ENCODE results near the gene TBC1D24.

The TBC1D24 gene

DNA sequence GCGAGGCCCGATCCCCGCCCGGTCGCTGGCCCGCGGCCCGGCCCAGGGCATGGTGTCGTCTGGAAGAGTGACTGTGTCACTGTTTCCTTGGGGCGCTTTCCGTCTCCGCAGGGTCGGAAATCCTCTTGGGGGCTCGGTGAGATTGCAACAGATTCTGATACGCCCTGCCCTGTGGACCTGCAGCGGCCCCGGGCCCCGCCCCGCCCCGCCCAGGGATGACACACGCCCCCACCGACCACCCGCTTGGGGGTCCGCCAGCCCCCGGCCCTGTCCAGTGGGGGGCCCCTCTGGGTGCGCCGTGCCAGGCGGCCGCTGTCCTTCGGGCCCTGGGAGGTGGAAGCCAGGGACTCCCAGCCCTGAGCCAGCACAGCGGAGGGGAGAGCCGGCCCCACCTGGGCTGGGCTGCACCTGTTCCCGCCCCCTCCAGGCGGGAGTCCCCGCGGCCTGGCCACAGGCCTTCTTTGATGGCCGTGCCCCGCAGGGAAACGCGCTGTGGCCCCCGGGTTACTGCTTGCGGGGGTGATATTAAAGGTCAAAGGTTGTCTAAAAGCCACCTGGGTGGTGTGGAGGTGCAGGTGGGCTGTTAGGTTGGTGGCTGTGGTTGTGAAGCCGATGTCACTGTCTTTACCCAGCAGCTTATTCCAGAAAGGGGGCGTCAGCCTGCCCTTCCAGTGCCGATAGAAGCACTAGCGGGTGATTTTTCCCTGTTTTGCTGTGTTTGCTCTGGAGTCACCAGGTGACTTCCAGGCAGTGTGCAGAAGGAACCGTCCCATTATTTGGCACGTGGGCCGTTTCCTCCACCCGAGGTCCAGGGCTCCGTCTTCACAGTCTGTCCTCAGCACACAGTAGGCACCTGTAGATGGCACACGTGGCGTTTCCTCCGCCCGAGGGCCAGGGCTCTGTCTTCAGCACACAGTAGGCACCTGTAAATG lies 752 bp downstream of the TBC1D24 start:
- Histone ChIP-seq H3K4me2 (ENCODE audit: low read length, poor library complexity, severe bottlenecking) (peak overlapping the region; percentile 89), H3K4me1 (ENCODE audit: control insufficient read depth, insufficient read depth, low read depth, low read length) (peaks cover 41% of the 10 kb centered on the region), H4K91ac (ENCODE audit: low read length) (no peak overlapping the region), H3K23ac (ENCODE audit: low read length in 2 of 2) (peak overlapping the region in 1 of 2 experiments; percentile 17), H3K36me3 (ENCODE audit: control insufficient read depth in 1 of 2, insufficient read depth in 2 of 2, low read depth in 1 of 2, low read length in 2 of 2) (peaks cover 0 to 10% of the 10 kb centered on the region in 2 experiments), H3K4ac (ENCODE audit: low read depth in 1 of 2, low read length in 2 of 2) (peak overlapping the region in 1 of 2 experiments; percentile 72), H2BK15ac (ENCODE audit: low read depth, poor library complexity, severe bottlenecking) (peak overlapping the region; percentile 87), H2BK12ac (ENCODE audit: low read length in 2 of 2) (no peak overlapping the region), H2AFZ (ENCODE audit: low read depth, low read length) (peak overlapping the region; percentile 62), H2AK5ac (ENCODE audit: low read length, severe bottlenecking) (no peak overlapping the region), H2BK120ac (ENCODE audit: low read depth, low read length) (no peak overlapping the region), H3K4me3 (ENCODE audit: insufficient read depth in 1 of 2, low read depth in 1 of 2, low read length in 2 of 2) (peak overlapping the region; percentile 74 to 78), H3K9ac (ENCODE audit: low read length) (peak overlapping the region; percentile 71), H3K14ac (ENCODE audit: low read length in 2 of 2) (peak overlapping the region in 1 of 2 experiments; percentile 53), H3K9me3 (ENCODE audit: control insufficient read depth, low read length) (no peaks in the 10 kb centered on the region), H2BK5ac (ENCODE audit: low read depth, low read length, poor library complexity, severe bottlenecking) (no peak overlapping the region), H3K18ac (ENCODE audit: low read depth in 1 of 2, low read length in 2 of 2) (peak overlapping the region; percentile 53 to 83), H3K27ac (ENCODE audit: low read length, poor library complexity, severe bottlenecking) (no peak overlapping the region), H4K8ac (ENCODE audit: low read length) (no peak overlapping the region), H3K27me3 (ENCODE audit: control insufficient read depth in 1 of 2, insufficient read depth in 1 of 2, low read length in 2 of 2) (peaks cover 4 to 18% of the 10 kb centered on the region in 2 experiments), H3K79me1 (replicated peaks; ENCODE audit: low read length, poor library complexity, severe bottlenecking) (peaks cover 24% of the 10 kb centered on the region)
- DNase-seq: no peak
- WGBS: 21% methylated on average over 44 of the region's 55 CpGs

DNA sequence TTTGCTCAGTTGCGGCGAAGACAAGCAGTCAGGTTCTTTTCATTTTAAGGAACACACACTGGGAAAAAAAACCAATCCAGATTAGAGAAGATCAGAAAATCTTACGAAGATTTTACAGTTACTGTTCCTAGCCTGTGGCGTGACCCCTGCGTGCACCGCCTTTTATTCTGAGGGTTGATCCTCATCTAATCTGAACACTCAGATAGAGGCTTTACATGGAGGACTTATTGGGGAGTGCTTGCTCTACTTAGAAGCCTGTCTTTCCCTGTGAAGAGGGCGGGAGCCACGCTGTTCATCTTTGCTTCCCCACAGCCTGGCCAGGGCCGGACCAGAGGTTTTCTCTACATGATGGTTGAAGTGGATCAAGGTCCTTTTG lies 1.4 kb downstream of the TBC1D24 start:
- Histone ChIP-seq H4K8ac (ENCODE audit: low read length) (no peak overlapping the region), H3K9ac (ENCODE audit: low read length) (peak overlapping the region; percentile 71), H3K4ac (ENCODE audit: low read depth in 1 of 2, low read length in 2 of 2) (no peak overlapping the region), H3K27ac (ENCODE audit: low read length, poor library complexity, severe bottlenecking) (no peak overlapping the region), H2BK5ac (ENCODE audit: low read depth, low read length, poor library complexity, severe bottlenecking) (no peak overlapping the region), H3K4me3 (ENCODE audit: insufficient read depth in 1 of 2, low read depth in 1 of 2, low read length in 2 of 2) (peak overlapping the region in 1 of 2 experiments; percentile 78), H2BK120ac (ENCODE audit: low read depth, low read length) (no peak overlapping the region), H2AFZ (ENCODE audit: low read depth, low read length) (no peak overlapping the region), H4K91ac (ENCODE audit: low read length) (no peak overlapping the region), H3K9me3 (ENCODE audit: control insufficient read depth, low read length) (no peaks in the 10 kb centered on the region), H3K4me2 (ENCODE audit: low read length, poor library complexity, severe bottlenecking) (no peak overlapping the region), H3K36me3 (ENCODE audit: control insufficient read depth in 1 of 2, insufficient read depth in 2 of 2, low read depth in 1 of 2, low read length in 2 of 2) (peaks cover 0 to 10% of the 10 kb centered on the region in 2 experiments), H3K79me1 (replicated peaks; ENCODE audit: low read length, poor library complexity, severe bottlenecking) (peaks cover 27% of the 10 kb centered on the region), H3K4me1 (ENCODE audit: control insufficient read depth, insufficient read depth, low read depth, low read length) (peaks cover 34% of the 10 kb centered on the region), H3K27me3 (ENCODE audit: control insufficient read depth in 1 of 2, insufficient read depth in 1 of 2, low read length in 2 of 2) (peaks cover 4 to 16% of the 10 kb centered on the region in 2 experiments), H2BK15ac (ENCODE audit: low read depth, poor library complexity, severe bottlenecking) (no peak overlapping the region), H2BK12ac (ENCODE audit: low read length in 2 of 2) (no peak overlapping the region), H3K23ac (ENCODE audit: low read length in 2 of 2) (no peak overlapping the region), H3K14ac (ENCODE audit: low read length in 2 of 2) (no peak overlapping the region), H3K18ac (ENCODE audit: low read depth in 1 of 2, low read length in 2 of 2) (no peak overlapping the region), H2AK5ac (ENCODE audit: low read length, severe bottlenecking) (no peak overlapping the region)
- DNase-seq: no peak
- WGBS: over 99% methylated on average over 9 of the region's 9 CpGs

DNA sequence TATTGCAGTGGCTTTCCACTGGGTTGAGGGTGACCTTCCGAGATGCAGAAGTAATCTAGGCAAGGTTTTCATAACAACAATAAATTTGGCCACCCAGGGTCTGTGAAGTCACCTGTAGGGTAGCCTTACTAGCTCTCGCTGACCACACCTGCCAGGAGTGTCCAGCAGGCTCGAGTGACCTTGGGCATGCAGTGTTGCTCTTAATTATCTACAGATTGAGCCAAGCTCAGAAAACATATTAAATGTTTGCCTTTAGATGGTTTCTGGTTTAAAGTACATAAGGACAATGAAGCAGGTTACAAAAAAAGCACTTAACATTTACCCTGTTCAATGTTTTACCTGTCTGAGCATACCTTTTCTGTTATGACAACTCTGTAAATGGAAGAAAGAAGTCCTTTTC lies 1.8 kb downstream of the TBC1D24 start:
- H2BK15ac ChIP-seq (ENCODE audit: low read depth, poor library complexity, severe bottlenecking): no peak overlapping the region
- H2AK5ac ChIP-seq (ENCODE audit: low read length, severe bottlenecking): no peak overlapping the region
- H3K27ac ChIP-seq (ENCODE audit: low read length, poor library complexity, severe bottlenecking): no peak overlapping the region
- H3K18ac ChIP-seq (ENCODE audit: low read depth in 1 of 2, low read length in 2 of 2): no peak overlapping the region
- H3K79me1 ChIP-seq (replicated peaks; ENCODE audit: low read length, poor library complexity, severe bottlenecking): peaks cover 27% of the 10 kb centered on the region
- H2BK5ac ChIP-seq (ENCODE audit: low read depth, low read length, poor library complexity, severe bottlenecking): no peak overlapping the region
- peaks cover 30% of the 10 kb centered on the region for H3K4me1 ChIP-seq (ENCODE audit: control insufficient read depth, insufficient read depth, low read depth, low read length)
- no peak overlapping the region for H3K4ac ChIP-seq (ENCODE audit: low read depth in 1 of 2, low read length in 2 of 2)
- DNase-seq: no peak
- peaks cover 4 to 16% of the 10 kb centered on the region in 2 experiments for H3K27me3 ChIP-seq (ENCODE audit: control insufficient read depth in 1 of 2, insufficient read depth in 1 of 2, low read length in 2 of 2)
- H4K8ac ChIP-seq (ENCODE audit: low read length): no peak overlapping the region
- H2BK120ac ChIP-seq (ENCODE audit: low read depth, low read length): no peak overlapping the region
- no peak overlapping the region for H3K23ac ChIP-seq (ENCODE audit: low read length in 2 of 2)
- no peak overlapping the region for H2AFZ ChIP-seq (ENCODE audit: low read depth, low read length)
- no peak overlapping the region for H2BK12ac ChIP-seq (ENCODE audit: low read length in 2 of 2)
- H3K4me2 ChIP-seq (ENCODE audit: low read length, poor library complexity, severe bottlenecking): no peak overlapping the region
- H3K36me3 ChIP-seq (ENCODE audit: control insufficient read depth in 1 of 2, insufficient read depth in 2 of 2, low read depth in 1 of 2, low read length in 2 of 2): peaks cover 0 to 10% of the 10 kb centered on the region in 2 experiments
- no peaks in the 10 kb centered on the region for H3K9me3 ChIP-seq (ENCODE audit: control insufficient read depth, low read length)
- no peak overlapping the region for H3K14ac ChIP-seq (ENCODE audit: low read length in 2 of 2)
- no peak overlapping the region for H3K4me3 ChIP-seq (ENCODE audit: insufficient read depth in 1 of 2, low read depth in 1 of 2, low read length in 2 of 2)
- H3K9ac ChIP-seq (ENCODE audit: low read length): no peak overlapping the region
- H4K91ac ChIP-seq (ENCODE audit: low read length): no peak overlapping the region
- WGBS: 96% methylated on average over 2 of the region's 3 CpGs

DNA sequence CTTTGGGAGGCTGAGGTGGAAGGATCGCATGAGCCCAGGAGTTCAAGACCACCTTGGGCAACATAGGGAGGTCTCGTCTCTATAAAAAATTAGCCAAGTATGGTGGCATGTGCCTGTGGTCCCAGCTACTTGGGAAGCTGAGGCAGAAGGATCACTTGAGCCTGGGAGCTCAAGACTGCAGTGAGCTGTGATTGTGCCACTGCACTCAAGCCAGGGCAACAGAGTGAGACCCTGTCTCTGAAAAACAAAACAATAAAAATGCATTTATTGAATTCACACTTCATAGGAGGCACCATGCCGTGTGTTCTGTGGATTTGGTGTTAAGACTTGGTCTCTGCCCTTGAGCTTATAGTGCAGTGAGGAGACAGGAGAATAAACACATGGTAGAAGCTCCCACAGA lies 2.4 kb downstream of the TBC1D24 start:
- Histone ChIP-seq H4K91ac (ENCODE audit: low read length) (no peak overlapping the region), H3K4me1 (ENCODE audit: control insufficient read depth, insufficient read depth, low read depth, low read length) (peaks cover 32% of the 10 kb centered on the region), H3K9ac (ENCODE audit: low read length) (no peak overlapping the region), H2AK5ac (ENCODE audit: low read length, severe bottlenecking) (no peak overlapping the region), H3K79me1 (replicated peaks; ENCODE audit: low read length, poor library complexity, severe bottlenecking) (peaks cover 28% of the 10 kb centered on the region), H2BK12ac (ENCODE audit: low read length in 2 of 2) (no peak overlapping the region), H3K4me3 (ENCODE audit: insufficient read depth in 1 of 2, low read depth in 1 of 2, low read length in 2 of 2) (no peak overlapping the region), H3K4me2 (ENCODE audit: low read length, poor library complexity, severe bottlenecking) (no peak overlapping the region), H3K18ac (ENCODE audit: low read depth in 1 of 2, low read length in 2 of 2) (no peak overlapping the region), H3K23ac (ENCODE audit: low read length in 2 of 2) (no peak overlapping the region), H3K4ac (ENCODE audit: low read depth in 1 of 2, low read length in 2 of 2) (no peak overlapping the region), H3K9me3 (ENCODE audit: control insufficient read depth, low read length) (no peaks in the 10 kb centered on the region), H3K36me3 (ENCODE audit: control insufficient read depth in 1 of 2, insufficient read depth in 2 of 2, low read depth in 1 of 2, low read length in 2 of 2) (peaks cover 0 to 10% of the 10 kb centered on the region in 2 experiments), H2BK5ac (ENCODE audit: low read depth, low read length, poor library complexity, severe bottlenecking) (no peak overlapping the region), H2BK15ac (ENCODE audit: low read depth, poor library complexity, severe bottlenecking) (no peak overlapping the region), H3K14ac (ENCODE audit: low read length in 2 of 2) (no peak overlapping the region), H2AFZ (ENCODE audit: low read depth, low read length) (no peak overlapping the region), H2BK120ac (ENCODE audit: low read depth, low read length) (no peak overlapping the region), H3K27ac (ENCODE audit: low read length, poor library complexity, severe bottlenecking) (no peak overlapping the region), H3K27me3 (ENCODE audit: control insufficient read depth in 1 of 2, insufficient read depth in 1 of 2, low read length in 2 of 2) (peaks cover 0 to 11% of the 10 kb centered on the region in 2 experiments), H4K8ac (ENCODE audit: low read length) (no peak overlapping the region)
- no peak for DNase-seq
- 98% methylated on average over 3 of the region's 3 CpGs for WGBS
